Measurements from ENCODE around the gene ITGB1BP2. TPM values are rescaled to one million over a fixed set of nuclear protein-coding genes. Genes with fewer than 3 reads are reported as not detected.
"Not testable (repeated sequence)": the region's sequence is repeated elsewhere in the genome, so short reads cannot be mapped to it uniquely, and the experiment has no call there.

The ITGB1BP2 gene
- total and polyA plus RNA-seq, 3 donors from 2014 or later = 2.0 to 12.4 (median 6.1) TPM

GRCh38 chrX:71292669-71293365, 8.7 kb upstream of the ITGB1BP2 start:
- H3K9me3 ChIP-seq = no peaks in the 10 kb centered on the region
- H3K27me3 ChIP-seq = no peaks in the 10 kb centered on the region
- H3K4me3 ChIP-seq = no peak overlapping the region
- no peaks in the 10 kb centered on the region for H3K36me3 ChIP-seq (ENCODE audit: low read depth, missing control alignments)
- 90 to 94% methylated on average over 6 to 7 of the region's 7 CpGs for WGBS, 2 donors
- no peak for DNase-seq
- TF ChIP-seq POLR2A (IDR thresholded peaks at IDR 0.05) (no peak), CTCF (IDR thresholded peaks at IDR 0.05) (no peak)
- no peak overlapping the region for H3K27ac ChIP-seq
- peaks cover 5% of the 10 kb centered on the region for H3K4me1 ChIP-seq
- intact Hi-C loops (cut with DNase I; ENCODE audit: low total_unique reads) = no loop called here

GRCh38 chrX:71296806-71297205, 4.7 kb upstream of the ITGB1BP2 start:
- intact Hi-C loops (cut with DNase I; ENCODE audit: low total_unique reads) = no loop called here
- H3K27me3 ChIP-seq = no peaks in the 10 kb centered on the region
- no peaks in the 10 kb centered on the region for H3K9me3 ChIP-seq
- no peak overlapping the region for H3K4me3 ChIP-seq
- H3K27ac ChIP-seq = no peak overlapping the region
- TF ChIP-seq CTCF (IDR thresholded peaks at IDR 0.05) = no peak
- no peak for TF ChIP-seq POLR2A (IDR thresholded peaks at IDR 0.05)
- 96 to 98% methylated on average over 6 of the region's 6 CpGs for WGBS, 2 donors
- peaks cover 5% of the 10 kb centered on the region for H3K4me1 ChIP-seq
- DNase-seq = no peak
- no peaks in the 10 kb centered on the region for H3K36me3 ChIP-seq (ENCODE audit: low read depth, missing control alignments)

GRCh38 chrX:71298119-71298518, 3.4 kb upstream of the ITGB1BP2 start:
- intact Hi-C loops (cut with DNase I; ENCODE audit: low total_unique reads) = no loop called here
- Histone ChIP-seq H3K4me3 (no peak overlapping the region), H3K9me3 (no peaks in the 10 kb centered on the region), H3K27ac (no peak overlapping the region), H3K27me3 (no peaks in the 10 kb centered on the region), H3K36me3 (ENCODE audit: low read depth, missing control alignments) (no peaks in the 10 kb centered on the region), H3K4me1 (peaks cover 5% of the 10 kb centered on the region)
- DNase-seq = peak; percentile 64
- 28 to 48% methylated on average over 3 of the region's 3 CpGs for WGBS, 2 donors
- no peak for TF ChIP-seq CTCF (IDR thresholded peaks at IDR 0.05)
- TF ChIP-seq POLR2A (IDR thresholded peaks at IDR 0.05) = no peak

GRCh38 chrX:71300064-71300463, 1.5 kb upstream of the ITGB1BP2 start:
- H3K4me3 ChIP-seq; intact Hi-C loops (cut with DNase I; ENCODE audit: low total_unique reads); DNase-seq; H3K27ac ChIP-seq; H3K4me1 ChIP-seq; H3K27me3 ChIP-seq; H3K9me3 ChIP-seq; H3K36me3 ChIP-seq (ENCODE audit: low read depth, missing control alignments): not testable (repeated sequence)
- 85 to 86% methylated on average over 6 to 7 of the region's 7 CpGs for WGBS, 2 donors

GRCh38 chrX:71300495-71300894, 1.1 kb upstream of the ITGB1BP2 start:
- H3K27me3 ChIP-seq; H3K27ac ChIP-seq; H3K36me3 ChIP-seq (ENCODE audit: low read depth, missing control alignments); DNase-seq; intact Hi-C loops (cut with DNase I; ENCODE audit: low total_unique reads); H3K4me3 ChIP-seq; H3K9me3 ChIP-seq; H3K4me1 ChIP-seq: not testable (repeated sequence)
- 77 to 82% methylated on average over 5 to 7 of the region's 7 CpGs for WGBS, 2 donors

All from testis (tissue), 3 donors.